ENCODE measurements around the gene CSF1R. TPM values are rescaled to one million over a fixed set of nuclear protein-coding genes. Genes with fewer than 3 reads are reported as not detected.

CSF1R gene
- polyA plus RNA-seq, 1 donor (not counting 4 experiments of a cell fraction or from before 2014, with no cell fraction given) = not detected

- no peaks in the 10 kb centered on the region for H3K9me3 ChIP-seq (ENCODE audit: control insufficient read depth, low read depth, low read length)
- no peak overlapping the region for H2AFZ ChIP-seq (ENCODE audit: control insufficient read depth, low read length)
- no peaks in the 10 kb centered on the region for H4K20me1 ChIP-seq (ENCODE audit: control insufficient read depth, extremely low read depth, insufficient read depth, low read length)
- no peak overlapping the region for H3K27ac ChIP-seq (ENCODE audit: control insufficient read depth, insufficient read depth, low read length)
- no peaks in the 10 kb centered on the region for H3K79me2 ChIP-seq (ENCODE audit: control insufficient read depth, insufficient read depth, low read length)
- H3K4me1 ChIP-seq (ENCODE audit: control insufficient read depth, extremely low read depth, insufficient read depth, low read length) = peaks cover 14% of the 10 kb centered on the region
- H3K9me1 ChIP-seq (ENCODE audit: control insufficient read depth, extremely low read depth, insufficient read depth, low read length) = peaks cover 3% of the 10 kb centered on the region
- TF ChIP-seq EZH2 (IDR thresholded peaks at IDR 0.05; ENCODE audit: low read length) = no peak
- TF ChIP-seq CTCF (optimal IDR thresholded peaks at IDR 0.05 in 1 of 3, IDR thresholded peaks at IDR 0.05 in 1 of 3, conservative IDR thresholded peaks at IDR 0.05 in 1 of 3; ENCODE audit: extremely low read depth in 1 of 3, insufficient read depth in 2 of 3, low read length in 3 of 3) = no peak
- DNase-seq (ENCODE audit: low read depth, low spot score) (no peak), FAIRE-seq (no peak)
- dilution Hi-C loops (cut with MboI; ENCODE audit: extremely low pct_ligation_motif_present, low sequenced_read_pairs) = no loop called here
- no peak overlapping the region for H3K4me3 ChIP-seq (ENCODE audit: control insufficient read depth in 2 of 3, extremely low read depth in 1 of 3, insufficient read depth in 2 of 3, low read depth in 1 of 3, low read length in 3 of 3)
- H3K36me3 ChIP-seq (ENCODE audit: control insufficient read depth in 2 of 2, extremely low read depth in 1 of 2, insufficient read depth in 2 of 2, low read length in 2 of 2) = peaks cover 27 to 48% of the 10 kb centered on the region in 2 experiments
- no peak overlapping the region for H3K4me2 ChIP-seq (ENCODE audit: control insufficient read depth, extremely low read depth, insufficient read depth, low read depth, low read length)
- H3K9ac ChIP-seq (ENCODE audit: control insufficient read depth, extremely low read depth, insufficient read depth, low read length) = no peak overlapping the region
- no peaks in the 10 kb centered on the region for H3K27me3 ChIP-seq (ENCODE audit: control insufficient read depth, extremely low read depth, insufficient read depth, low read length)
Measured at GRCh38 chr5:150056075-150056443, 30.3 kb downstream of the CSF1R start.

- H3K4me3 ChIP-seq (ENCODE audit: control insufficient read depth in 2 of 3, extremely low read depth in 1 of 3, insufficient read depth in 2 of 3, low read depth in 1 of 3, low read length in 3 of 3) = no peak overlapping the region
- DNase-seq (ENCODE audit: low read depth, low spot score) (no peak), FAIRE-seq (no peak)
- no peaks in the 10 kb centered on the region for H3K27me3 ChIP-seq (ENCODE audit: control insufficient read depth, extremely low read depth, insufficient read depth, low read length)
- H3K27ac ChIP-seq (ENCODE audit: control insufficient read depth, insufficient read depth, low read length) = no peak overlapping the region
- peaks cover 18% of the 10 kb centered on the region for H3K4me1 ChIP-seq (ENCODE audit: control insufficient read depth, extremely low read depth, insufficient read depth, low read length)
- peaks cover 31 to 53% of the 10 kb centered on the region in 2 experiments for H3K36me3 ChIP-seq (ENCODE audit: control insufficient read depth in 2 of 2, extremely low read depth in 1 of 2, insufficient read depth in 2 of 2, low read length in 2 of 2)
- no peak overlapping the region for H2AFZ ChIP-seq (ENCODE audit: control insufficient read depth, low read length)
- peaks cover 3% of the 10 kb centered on the region for H3K9me1 ChIP-seq (ENCODE audit: control insufficient read depth, extremely low read depth, insufficient read depth, low read length)
- no peaks in the 10 kb centered on the region for H3K79me2 ChIP-seq (ENCODE audit: control insufficient read depth, insufficient read depth, low read length)
- H3K9ac ChIP-seq (ENCODE audit: control insufficient read depth, extremely low read depth, insufficient read depth, low read length) = no peak overlapping the region
- H3K4me2 ChIP-seq (ENCODE audit: control insufficient read depth, extremely low read depth, insufficient read depth, low read depth, low read length) = no peak overlapping the region
- no peaks in the 10 kb centered on the region for H3K9me3 ChIP-seq (ENCODE audit: control insufficient read depth, low read depth, low read length)
- dilution Hi-C loops (cut with MboI; ENCODE audit: extremely low pct_ligation_motif_present, low sequenced_read_pairs) = no loop called here
- TF ChIP-seq EZH2 (IDR thresholded peaks at IDR 0.05; ENCODE audit: low read length) = no peak
- TF ChIP-seq CTCF (optimal IDR thresholded peaks at IDR 0.05 in 1 of 3, IDR thresholded peaks at IDR 0.05 in 1 of 3, conservative IDR thresholded peaks at IDR 0.05 in 1 of 3; ENCODE audit: extremely low read depth in 1 of 3, insufficient read depth in 2 of 3, low read length in 3 of 3) = no peak
- H4K20me1 ChIP-seq (ENCODE audit: control insufficient read depth, extremely low read depth, insufficient read depth, low read length) = no peaks in the 10 kb centered on the region
Measured at GRCh38 chr5:150055326-150056074, 30.9 kb downstream of the CSF1R start.
